MCF 10A (cell line): ENCODE results near the gene PDS5A. TPM values are rescaled to one million over a fixed set of nuclear protein-coding genes. Genes with fewer than 3 reads are reported as not detected.

ENCODE experiments used
- BruUV-seq: library from RNA; stranded (reverse); fragments of 400-500 nt; replicated peaks from 2 replicates; lab custom pipeline; 2021; lab: Mats Ljungman, UMichigan
- CTCF ChIA-PET: fragments of 300-600 bp; sonication (Branson Sonifier 250); formaldehyde crosslinking; extraction: SDS; loops from one replicate; lab custom pipeline; 2021; ENCODE audit warnings: antibody characterized with exemption, inconsistent platforms; lab: Yijun Ruan, JAX
- POLR2A ChIA-PET: fragments of 300-600, 350-650 bp; sonication (Branson Sonifier 250); formaldehyde crosslinking; extraction: SDS; loops from one replicate; lab custom pipeline; 2020; ENCODE audit warnings: antibody characterized with exemption, inconsistent platforms; lab: Yijun Ruan, JAX
- DNase-seq: peaks from one replicate; pipeline ENCODE4 v3.0.0-alpha.2; 2018; ENCODE audit not compliant: unreplicated experiment
- H3K27ac Mint-ChIP-seq: one replicate; pipeline ENCODE4 v1.8.0; 2022; ENCODE audit warnings: mild to moderate bottlenecking, low read depth, mixed read lengths; ENCODE audit not compliant: unreplicated experiment
- H3K27me3 Mint-ChIP-seq: one replicate; pipeline ENCODE4 v1.8.0; 2022; ENCODE audit warnings: mixed read lengths; ENCODE audit not compliant: insufficient read depth, unreplicated experiment
- H3K36me3 Mint-ChIP-seq: one replicate; pipeline ENCODE4 v1.8.0; 2022; ENCODE audit warnings: mild to moderate bottlenecking, moderate library complexity, mixed read lengths; ENCODE audit not compliant: insufficient read depth, unreplicated experiment
- H3K4me1 Mint-ChIP-seq: one replicate; pipeline ENCODE4 v1.8.0; 2022; ENCODE audit warnings: mixed read lengths; ENCODE audit not compliant: insufficient read depth, unreplicated experiment
- H3K4me3 Mint-ChIP-seq: one replicate; pipeline ENCODE4 v1.8.0; 2022; ENCODE audit warnings: mild to moderate bottlenecking, moderate library complexity, mixed read lengths; ENCODE audit not compliant: unreplicated experiment
- H3K9me3 Mint-ChIP-seq: one replicate; pipeline ENCODE4 v1.8.0; 2022; ENCODE audit warnings: mixed read lengths; ENCODE audit not compliant: unreplicated experiment
- CTCF ChIP-seq: fragments of 200-600 bp; IDR thresholded peaks from one replicate; pipeline ENCODE4 v1.8.0; 2022; ENCODE audit warnings: antibody characterized with exemption, mild to moderate bottlenecking; ENCODE audit not compliant: unreplicated experiment
- intact Hi-C: fragments of 100-400 bp; cut with micrococcal nuclease; formaldehyde crosslinking; loops from 2 replicates; pipeline ENCODE4 v1.14.1; 2022
- total RNA-seq: library from RNA; stranded (reverse); gene quantifications from 2 replicates; pipeline ENCODE4 v1.2.3, GENCODE V29; 2022

Gene PDS5A
- total RNA-seq, 1 experiment from 2014 or later, result 95.2 TPM

DNA sequence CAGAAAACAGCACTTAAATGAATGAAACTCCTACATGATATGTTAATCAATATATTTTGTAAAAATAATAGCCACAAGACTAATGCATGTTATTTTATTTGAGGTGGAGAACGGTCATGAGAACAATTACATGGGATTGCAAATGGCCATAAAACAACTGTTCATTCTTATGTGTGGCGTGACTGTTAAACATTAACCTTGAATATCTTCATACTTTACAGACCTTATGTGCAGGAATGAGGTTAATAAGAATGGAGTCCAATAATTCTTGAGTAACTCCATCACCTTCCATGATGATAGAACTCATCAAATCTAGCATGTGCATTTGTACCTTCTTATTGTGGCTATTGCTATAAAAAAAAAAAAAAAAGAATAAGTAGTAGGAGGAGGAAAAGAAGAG, 55.3 kb downstream of the PDS5A start:
- Mint-ChIP-seq H3K27me3 (no peaks in the 10 kb centered on the region), H3K9me3 (no peaks in the 10 kb centered on the region), H3K4me3 (no peak overlapping the region), H3K27ac (no peak overlapping the region), H3K36me3 (peaks cover 44% of the 10 kb centered on the region), H3K4me1 (no peaks in the 10 kb centered on the region)
- no peak for DNase-seq
- BruUV-seq, result no TSS peak
- ChIA-PET POLR2A (interaction anchor here (0.9 kb wide), 1 partner anchor 9 kb away, joined by 3 read pairs; no protein-coding TSS in a partner anchor), CTCF (interaction anchor here (0.6 kb wide), 1 partner anchor 20 kb away, joined by 4 read pairs; no protein-coding TSS in a partner anchor)
- intact Hi-C loops, result no loop called here
- TF ChIP-seq CTCF, result no peak

DNA sequence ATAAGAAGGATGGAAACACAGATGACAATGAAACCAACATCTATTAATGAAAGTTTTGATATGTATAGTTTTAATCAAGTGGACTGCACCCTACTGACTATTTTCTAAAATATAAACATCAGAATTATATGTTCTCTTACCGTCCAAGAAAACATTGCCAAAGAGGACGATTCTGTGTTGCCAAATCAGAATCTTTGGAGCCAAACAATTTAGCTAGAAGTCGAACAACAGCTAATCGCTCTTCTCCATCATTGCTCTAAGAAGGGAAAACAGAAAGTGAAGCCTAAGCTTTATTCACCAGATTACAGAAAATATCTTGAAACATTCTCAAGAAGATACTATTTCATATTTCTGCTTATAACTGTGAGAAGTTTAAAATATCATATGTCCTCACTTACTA, 64.2 kb downstream of the PDS5A start:
- no TSS peak for BruUV-seq
- no peak overlapping the region for H3K27ac Mint-ChIP-seq
- H3K27me3 Mint-ChIP-seq, result no peaks in the 10 kb centered on the region

GRCh38 chr4:39910064-39910463, 67.6 kb downstream of the PDS5A start:
- Mint-ChIP-seq H3K27ac (no peak overlapping the region), H3K4me3 (no peak overlapping the region), H3K4me1 (no peaks in the 10 kb centered on the region), H3K36me3 (peaks cover 83% of the 10 kb centered on the region), H3K9me3 (no peaks in the 10 kb centered on the region), H3K27me3 (no peaks in the 10 kb centered on the region)
- ChIA-PET CTCF (interaction anchor here (0.7 kb wide), 1 partner anchor 32 kb away, joined by 3 read pairs; no protein-coding TSS in a partner anchor), POLR2A (interaction anchor here (0.8 to 1.8 kb wide), 3 partner anchors 10 to 31 kb away, joined by 3 to 4 read pairs (median 3); no protein-coding TSS in a partner anchor)
- no TSS peak for BruUV-seq
- no peak for DNase-seq
- intact Hi-C loops, result no loop called here
- no peak for TF ChIP-seq CTCF

More for the DNA sequence above, 64.2 kb downstream of the PDS5A start:
- no peaks in the 10 kb centered on the region for H3K9me3 Mint-ChIP-seq
- intact Hi-C loops, result no loop called here
- DNase-seq, result no peak
- ChIA-PET POLR2A (interaction anchor here (0.6 to 0.9 kb wide), 2 partner anchors 48 to 695 kb away, joined by 3 read pairs; no protein-coding TSS in a partner anchor), CTCF (no interaction called here)
- TF ChIP-seq CTCF, result no peak
- no peaks in the 10 kb centered on the region for H3K4me1 Mint-ChIP-seq
- no peak overlapping the region for H3K4me3 Mint-ChIP-seq
- peaks cover 86% of the 10 kb centered on the region for H3K36me3 Mint-ChIP-seq

- H3K27me3 Mint-ChIP-seq, result no peaks in the 10 kb centered on the region
- peaks cover 81% of the 10 kb centered on the region for H3K36me3 Mint-ChIP-seq
- BruUV-seq, result no TSS peak
- POLR2A ChIA-PET, result interaction anchor here (1.0 to 1.2 kb wide), 3 partner anchors 9 to 38 kb away, joined by 3 read pairs; no protein-coding TSS in a partner anchor
- no peak overlapping the region for H3K27ac Mint-ChIP-seq
- no peak for TF ChIP-seq CTCF
- no peak overlapping the region for H3K4me3 Mint-ChIP-seq
- H3K9me3 Mint-ChIP-seq, result no peaks in the 10 kb centered on the region
- DNase-seq, result no peak
- intact Hi-C loops, result no loop called here
- H3K4me1 Mint-ChIP-seq, result no peaks in the 10 kb centered on the region
- CTCF ChIA-PET, result interaction anchor here (0.8 kb wide), 2 partner anchors 8 to 66 kb away, joined by 3 read pairs; no protein-coding TSS in a partner anchor
Measured at GRCh38 chr4:39908284-39908683, 69.4 kb downstream of the PDS5A start.
